K562 (cell line): ENCODE measurements around the gene YBEY. TPM values are rescaled to one million over a fixed set of nuclear protein-coding genes. Genes with fewer than 3 reads are reported as not detected.

Source experiments
- BCLAF1 ChIP-seq, 2 experiments: fragments of 450-650 bp in 1 of 2; IDR thresholded peaks; 2 replicates each; pipeline ENCODE4 v1.6.1; 2011 to 2017; ENCODE audit warnings: low read depth in 2 of 2, antibody characterized with exemption in 1 of 2, borderline replicate concordance in 1 of 2, low read length in 1 of 2, mild to moderate bottlenecking in 1 of 2, mixed read lengths in 1 of 2; ENCODE audit not compliant: control insufficient read depth in 1 of 2
- CREM ChIP-seq: IDR thresholded peaks from 2 replicates; pipeline ENCODE4 v1.6.1; 2014; ENCODE audit warnings: antibody characterized with exemption, low read depth
- CTCF ChIP-seq, 3 experiments: IDR thresholded peaks in 2 of 3; conservative IDR thresholded peaks in 1 of 3; 2 replicates each; pipeline ENCODE4 v1.5.1; 2011 to 2012; ENCODE audit warnings: low read length in 3 of 3, mild to moderate bottlenecking in 3 of 3, control low read depth in 2 of 3, improper control_type of control experiment in 1 of 3, inconsistent platforms in 1 of 3, low read depth in 1 of 3, mixed read lengths in 1 of 3, moderate library complexity in 1 of 3; ENCODE audit not compliant: insufficient read depth in 2 of 3
- HEY1 ChIP-seq: fragments of 250-450 bp; sonication (Bioruptor Pico); IDR thresholded peaks from 2 replicates; pipeline ENCODE4 v1.5.0; 2020; ENCODE audit warnings: mild to moderate bottlenecking, moderate library complexity, borderline replicate concordance
- HMGN3 ChIP-seq: IDR thresholded peaks from 2 replicates; pipeline ENCODE4 v1.6.1; 2011; ENCODE audit warnings: borderline replicate concordance, low read depth, mild to moderate bottlenecking, mixed read lengths, low read length; ENCODE audit not compliant: insufficient read length; ENCODE audit errors: extremely low read depth
- LEF1 ChIP-seq: fragments of 450-650 bp; IDR thresholded peaks from 2 replicates; pipeline ENCODE4 v1.6.1; 2016; ENCODE audit warnings: mild to moderate bottlenecking
- MED1 ChIP-seq: sonication (generic); formaldehyde crosslinking; IDR thresholded peaks from 2 replicates; pipeline ENCODE4 v1.8.1; 2023; ENCODE audit warnings: missing genetic modification reagents, borderline replicate concordance
- NFATC3 ChIP-seq: fragments of 450-650 bp; IDR thresholded peaks from 2 replicates; pipeline ENCODE4 v1.6.1; 2017; ENCODE audit warnings: mild to moderate bottlenecking
- PRPF4 ChIP-seq: fragments of 200-400 bp; formaldehyde crosslinking; IDR thresholded peaks from one replicate; pipeline ENCODE4 v1.6.1; 2017; ENCODE audit warnings: low read length, low read depth, mild to moderate bottlenecking; ENCODE audit not compliant: insufficient read depth, poor library complexity, severe bottlenecking
- RBM25 ChIP-seq: fragments of 200-400 bp; formaldehyde crosslinking; IDR thresholded peaks from 2 replicates; pipeline ENCODE4 v1.6.1; 2018; ENCODE audit warnings: low read length, low read depth, moderate library complexity; ENCODE audit not compliant: severe bottlenecking
- RCOR1 ChIP-seq, 2 experiments: IDR thresholded peaks; 2 replicates each; pipeline ENCODE4 v1.6.1; 2012; ENCODE audit warnings: low read depth in 2 of 2, low read length in 2 of 2, borderline replicate concordance in 1 of 2, improper control_type of control experiment in 1 of 2
- SRSF9 ChIP-seq: fragments of 200-400 bp; formaldehyde crosslinking; IDR thresholded peaks from 2 replicates; pipeline ENCODE4 v1.6.1; 2017; ENCODE audit warnings: low read depth, low read length, borderline replicate concordance
- SUPT5H ChIP-seq: fragments of 450-650 bp; IDR thresholded peaks from 2 replicates; pipeline ENCODE4 v1.6.1; 2016
- ZBTB43 ChIP-seq: sonication (generic); formaldehyde crosslinking; IDR thresholded peaks from 2 replicates; pipeline ENCODE4 v1.8.0; 2023; ENCODE audit warnings: mild to moderate bottlenecking, missing genetic modification reagents
- ZBTB7A ChIP-seq: IDR thresholded peaks from 2 replicates; pipeline ENCODE4 v1.6.1; 2011; ENCODE audit warnings: low read depth, mild to moderate bottlenecking, low read length, moderate library complexity, borderline replicate concordance; ENCODE audit not compliant: control insufficient read depth
- ZNF165 ChIP-seq: fragments of 250-450 bp; sonication (Bioruptor Pico); IDR thresholded peaks from 2 replicates; pipeline ENCODE4 v1.4.0; 2020; ENCODE audit warnings: borderline replicate concordance
- ZNF184 ChIP-seq: sonication (generic); formaldehyde crosslinking; IDR thresholded peaks from 2 replicates; pipeline ENCODE4 v1.5.0; 2020; ENCODE audit warnings: missing genetic modification reagents
- ZNF217 ChIP-seq: sonication (generic); formaldehyde crosslinking; IDR thresholded peaks from 2 replicates; pipeline ENCODE4 v1.8.0; 2022; ENCODE audit warnings: mild to moderate bottlenecking, missing genetic modification reagents
- ZNF282 ChIP-seq: sonication (generic); formaldehyde crosslinking; IDR thresholded peaks from 2 replicates; pipeline ENCODE4 v1.8.1; 2023; ENCODE audit warnings: missing genetic modification reagents
- ZNF57 ChIP-seq: fragments of 450-650 bp; formaldehyde crosslinking; IDR thresholded peaks from 2 replicates; pipeline ENCODE4 v1.4.0; 2020; ENCODE audit warnings: mild to moderate bottlenecking, moderate library complexity
- ZNF76 ChIP-seq: fragments of 250-450 bp; sonication (Bioruptor Pico); IDR thresholded peaks from 2 replicates; pipeline ENCODE4 v1.4.0; 2020; ENCODE audit warnings: mild to moderate bottlenecking, moderate library complexity, borderline replicate concordance
- polyA plus RNA-seq, 8 experiments: library from polyadenylated mRNA; depleted of rRNA in 4 of 8; stranded (reverse) in 5 of 8; unstranded in 3 of 8; fragments of >200 nt; fragmentation: Nextera tagmentation in 2 of 8; fragmentation: Illumina TruSeq in 1 of 8; extraction: Ambion mirVana in 2 of 8; extraction: Trizol in 1 of 8; gene quantifications; 2 replicates each; pipeline versions ENCODE4 v1.2.1 to v1.2.3, GENCODE V29; 2011 to 2014; ENCODE audit warnings: inconsistent platforms in 1 of 8, missing spikeins in 1 of 8
- total RNA-seq, 7 experiments: library from RNA; depleted of rRNA in 6 of 7; stranded (reverse); fragments of >200 nt in 6 of 7; fragmentation: Illumina TruSeq in 2 of 7; extraction: Trizol in 2 of 7; gene quantifications; 2 replicates each; pipeline versions ENCODE4 v1.2.1 to v1.2.3, GENCODE V29; 2011 to 2021; ENCODE audit warnings: low replicate concordance in 1 of 7

Gene YBEY
- total and polyA plus RNA-seq, 9 of the 15 experiments (the other 6 are each of a cell fraction or from before 2014, with no cell fraction given), result 6.4 to 28.0 (median 12.4) TPM

- TF ChIP-seq ZBTB43 (CRISPR knock-in tag) (no peak), HEY1 (CRISPR knock-in tag) (no peak; the same call in 1 of the 2 replicates), LEF1 (no peak), ZNF184 (CRISPR knock-in tag) (no peak), PRPF4 (no peak), ZNF217 (CRISPR knock-in tag) (peak; percentile 26; the same call in 1 of the 2 replicates), ZNF282 (CRISPR knock-in tag) (peak; percentile 86; the same call in 1 of the 2 replicates), MED1 (CRISPR knock-in tag) (no peak), RCOR1 (IDR thresholded peaks at IDR 0.05; ENCODE audit: borderline replicate concordance in 1 of 2, low read depth in 2 of 2, low read length in 2 of 2) (no peak), ZNF165 (no peak), RBM25 (peak; percentile 23), CTCF (IDR thresholded peaks at IDR 0.05 in 2 of 3, conservative IDR thresholded peaks at IDR 0.05 in 1 of 3; ENCODE audit: insufficient read depth in 2 of 3, low read depth in 1 of 3, low read length in 3 of 3) (peak; percentile 41 to 57 (median 57)), ZBTB7A (peak; percentile 80), BCLAF1 (IDR thresholded peaks at IDR 0.05; ENCODE audit: borderline replicate concordance in 1 of 2, control insufficient read depth in 1 of 2, low read depth in 2 of 2, low read length in 1 of 2) (peak in 1 of 2 experiments; percentile 91; a peak in 1 of 4 replicates), SRSF9 (no peak), ZNF57 (CRISPR knock-in tag) (no peak), SUPT5H (peak; percentile 94), NFATC3 (no peak), ZNF76 (CRISPR knock-in tag) (0 out of 2 replicates have a peak, but pooled peaks have one; percentile 27), CREM (peak; percentile 82), HMGN3 (peak; percentile 96)
Measured at GRCh38 chr21:46285761-46286647, at the start of gene YBEY (continued).
